Measurements from ENCODE around the gene AGPAT4. TPM values are rescaled to one million over a fixed set of nuclear protein-coding genes. Genes with fewer than 3 reads are reported as not detected.

The AGPAT4 gene
- polyA plus RNA-seq, 1 of the 3 experiments (the other 2 are of a cell fraction), result 3.9 TPM

DNA sequence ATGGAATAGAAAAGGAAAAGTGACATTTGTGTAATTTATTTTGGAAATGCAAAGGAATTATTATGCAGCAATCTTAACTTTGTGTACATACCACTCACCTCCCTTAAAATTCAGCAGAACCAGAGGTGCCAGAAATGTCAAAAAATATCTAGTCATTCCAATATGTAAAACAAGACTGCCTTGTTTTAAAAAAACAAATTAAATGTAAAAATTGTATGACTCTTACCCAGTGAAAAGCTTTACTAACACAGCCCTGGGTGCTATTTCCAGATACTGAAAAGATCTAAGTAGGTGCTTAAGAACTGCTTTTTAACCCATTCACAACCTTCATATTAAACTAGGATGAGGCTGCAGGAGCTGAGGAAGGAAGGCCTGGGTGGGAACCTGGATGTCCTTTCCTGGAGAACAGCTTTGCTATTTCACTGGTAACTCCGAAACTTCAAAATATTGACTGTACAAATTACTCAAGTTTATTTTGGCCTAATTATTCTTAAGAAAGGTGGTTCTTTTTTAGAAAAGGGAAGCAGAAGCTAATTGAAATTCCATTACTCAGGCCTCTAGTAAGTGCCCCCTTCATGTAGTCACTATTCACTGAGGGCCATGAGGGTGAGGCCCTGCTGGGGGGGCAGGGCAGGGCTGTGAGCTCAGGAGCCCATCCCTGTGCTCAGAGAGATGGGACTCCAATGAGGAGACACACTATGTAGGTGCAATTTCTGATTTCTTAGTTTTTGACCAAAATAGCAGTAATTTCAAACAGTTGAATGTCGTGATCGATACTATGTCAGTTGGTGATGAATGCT, 142.7 kb downstream of the AGPAT4 start:
- ChIA-PET CTCF (interaction anchor here (0.6 to 1.1 kb wide), 2 partner anchors 151 to 224 kb away, joined by 3 read pairs; no protein-coding TSS in a partner anchor), POLR2A (no interaction called here)
- 98% methylated on average over 3 of the region's 3 CpGs for WGBS (ENCODE audit: low lambda C conversion rate)

More for the DNA sequence above, 142.7 kb downstream of the AGPAT4 start:
- H3K9ac ChIP-seq, result no peak overlapping the region
- H3F3A ChIP-seq (replicated peaks; ENCODE audit: insufficient read depth), result no peaks in the 10 kb centered on the region
- no peaks in the 10 kb centered on the region for H4K20me1 ChIP-seq (ENCODE audit: insufficient read depth)
- no peak overlapping the region for H3K27ac ChIP-seq (ENCODE audit: low read depth in 2 of 2, low read length in 1 of 2)
- peaks cover 15 to 17% of the 10 kb centered on the region in 2 experiments for H3K36me3 ChIP-seq (replicated peaks in 1 of 2; ENCODE audit: control insufficient read depth in 1 of 2, insufficient read depth in 2 of 2, low read length in 1 of 2)
- H2AFZ ChIP-seq (ENCODE audit: low read depth), result no peak overlapping the region
- no peaks in the 10 kb centered on the region for H3K79me2 ChIP-seq (ENCODE audit: insufficient read depth)
- H3K9me3 ChIP-seq, result no peaks in the 10 kb centered on the region
- H3K9me2 ChIP-seq, result no peaks in the 10 kb centered on the region
- H3K4me1 ChIP-seq (ENCODE audit: control insufficient read depth in 1 of 2, insufficient read depth in 2 of 2, low read depth in 1 of 2, low read length in 1 of 2), result no peaks in the 10 kb centered on the region
- no peak overlapping the region for H3K4me3 ChIP-seq (ENCODE audit: low read depth in 2 of 2, low read length in 1 of 2)
- H3K4me2 ChIP-seq, result no peak overlapping the region
- H3K27me3 ChIP-seq (ENCODE audit: insufficient read depth), result no peaks in the 10 kb centered on the region
- DNase-seq, result no peak
- TF ChIP-seq EZH2phosphoT487 (IDR thresholded peaks at IDR 0.05; ENCODE audit: borderline replicate concordance, low read depth) (no peak), RCOR1 (IDR thresholded peaks at IDR 0.05; ENCODE audit: low read length) (no peak), GABPA (IDR thresholded peaks at IDR 0.05; ENCODE audit: low read depth) (no peak), RFX5 (IDR thresholded peaks at IDR 0.05; ENCODE audit: low read length) (no peak), TAF1 (IDR thresholded peaks at IDR 0.05; ENCODE audit: borderline replicate concordance, low read depth, low read length) (no peak), RXRA (IDR thresholded peaks at IDR 0.05; ENCODE audit: borderline replicate concordance, low read depth) (no peak), RAD21 (IDR thresholded peaks at IDR 0.05; ENCODE audit: low read length) (no peak)
- TF ChIP-seq, protein P1, sequence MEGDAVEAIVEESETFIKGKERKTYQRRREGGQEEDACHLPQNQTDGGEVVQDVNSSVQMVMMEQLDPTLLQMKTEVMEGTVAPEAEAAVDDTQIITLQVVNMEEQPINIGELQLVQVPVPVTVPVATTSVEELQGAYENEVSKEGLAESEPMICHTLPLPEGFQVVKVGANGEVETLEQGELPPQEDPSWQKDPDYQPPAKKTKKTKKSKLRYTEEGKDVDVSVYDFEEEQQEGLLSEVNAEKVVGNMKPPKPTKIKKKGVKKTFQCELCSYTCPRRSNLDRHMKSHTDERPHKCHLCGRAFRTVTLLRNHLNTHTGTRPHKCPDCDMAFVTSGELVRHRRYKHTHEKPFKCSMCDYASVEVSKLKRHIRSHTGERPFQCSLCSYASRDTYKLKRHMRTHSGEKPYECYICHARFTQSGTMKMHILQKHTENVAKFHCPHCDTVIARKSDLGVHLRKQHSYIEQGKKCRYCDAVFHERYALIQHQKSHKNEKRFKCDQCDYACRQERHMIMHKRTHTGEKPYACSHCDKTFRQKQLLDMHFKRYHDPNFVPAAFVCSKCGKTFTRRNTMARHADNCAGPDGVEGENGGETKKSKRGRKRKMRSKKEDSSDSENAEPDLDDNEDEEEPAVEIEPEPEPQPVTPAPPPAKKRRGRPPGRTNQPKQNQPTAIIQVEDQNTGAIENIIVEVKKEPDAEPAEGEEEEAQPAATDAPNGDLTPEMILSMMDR (IDR thresholded peaks at IDR 0.05), result no peak
- TF ChIP-seq, protein P2, sequence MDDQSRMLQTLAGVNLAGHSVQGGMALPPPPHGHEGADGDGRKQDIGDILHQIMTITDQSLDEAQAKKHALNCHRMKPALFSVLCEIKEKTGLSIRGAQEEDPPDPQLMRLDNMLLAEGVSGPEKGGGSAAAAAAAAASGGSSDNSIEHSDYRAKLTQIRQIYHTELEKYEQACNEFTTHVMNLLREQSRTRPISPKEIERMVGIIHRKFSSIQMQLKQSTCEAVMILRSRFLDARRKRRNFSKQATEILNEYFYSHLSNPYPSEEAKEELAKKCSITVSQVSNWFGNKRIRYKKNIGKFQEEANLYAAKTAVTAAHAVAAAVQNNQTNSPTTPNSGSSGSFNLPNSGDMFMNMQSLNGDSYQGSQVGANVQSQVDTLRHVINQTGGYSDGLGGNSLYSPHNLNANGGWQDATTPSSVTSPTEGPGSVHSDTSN (IDR thresholded peaks at IDR 0.05), result no peak
- TF ChIP-seq, protein P3, sequence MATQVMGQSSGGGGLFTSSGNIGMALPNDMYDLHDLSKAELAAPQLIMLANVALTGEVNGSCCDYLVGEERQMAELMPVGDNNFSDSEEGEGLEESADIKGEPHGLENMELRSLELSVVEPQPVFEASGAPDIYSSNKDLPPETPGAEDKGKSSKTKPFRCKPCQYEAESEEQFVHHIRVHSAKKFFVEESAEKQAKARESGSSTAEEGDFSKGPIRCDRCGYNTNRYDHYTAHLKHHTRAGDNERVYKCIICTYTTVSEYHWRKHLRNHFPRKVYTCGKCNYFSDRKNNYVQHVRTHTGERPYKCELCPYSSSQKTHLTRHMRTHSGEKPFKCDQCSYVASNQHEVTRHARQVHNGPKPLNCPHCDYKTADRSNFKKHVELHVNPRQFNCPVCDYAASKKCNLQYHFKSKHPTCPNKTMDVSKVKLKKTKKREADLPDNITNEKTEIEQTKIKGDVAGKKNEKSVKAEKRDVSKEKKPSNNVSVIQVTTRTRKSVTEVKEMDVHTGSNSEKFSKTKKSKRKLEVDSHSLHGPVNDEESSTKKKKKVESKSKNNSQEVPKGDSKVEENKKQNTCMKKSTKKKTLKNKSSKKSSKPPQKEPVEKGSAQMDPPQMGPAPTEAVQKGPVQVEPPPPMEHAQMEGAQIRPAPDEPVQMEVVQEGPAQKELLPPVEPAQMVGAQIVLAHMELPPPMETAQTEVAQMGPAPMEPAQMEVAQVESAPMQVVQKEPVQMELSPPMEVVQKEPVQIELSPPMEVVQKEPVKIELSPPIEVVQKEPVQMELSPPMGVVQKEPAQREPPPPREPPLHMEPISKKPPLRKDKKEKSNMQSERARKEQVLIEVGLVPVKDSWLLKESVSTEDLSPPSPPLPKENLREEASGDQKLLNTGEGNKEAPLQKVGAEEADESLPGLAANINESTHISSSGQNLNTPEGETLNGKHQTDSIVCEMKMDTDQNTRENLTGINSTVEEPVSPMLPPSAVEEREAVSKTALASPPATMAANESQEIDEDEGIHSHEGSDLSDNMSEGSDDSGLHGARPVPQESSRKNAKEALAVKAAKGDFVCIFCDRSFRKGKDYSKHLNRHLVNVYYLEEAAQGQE (IDR thresholded peaks at IDR 0.05; ENCODE audit: low read depth, low read length), result no peak
- TF ChIP-seq, protein P4, sequence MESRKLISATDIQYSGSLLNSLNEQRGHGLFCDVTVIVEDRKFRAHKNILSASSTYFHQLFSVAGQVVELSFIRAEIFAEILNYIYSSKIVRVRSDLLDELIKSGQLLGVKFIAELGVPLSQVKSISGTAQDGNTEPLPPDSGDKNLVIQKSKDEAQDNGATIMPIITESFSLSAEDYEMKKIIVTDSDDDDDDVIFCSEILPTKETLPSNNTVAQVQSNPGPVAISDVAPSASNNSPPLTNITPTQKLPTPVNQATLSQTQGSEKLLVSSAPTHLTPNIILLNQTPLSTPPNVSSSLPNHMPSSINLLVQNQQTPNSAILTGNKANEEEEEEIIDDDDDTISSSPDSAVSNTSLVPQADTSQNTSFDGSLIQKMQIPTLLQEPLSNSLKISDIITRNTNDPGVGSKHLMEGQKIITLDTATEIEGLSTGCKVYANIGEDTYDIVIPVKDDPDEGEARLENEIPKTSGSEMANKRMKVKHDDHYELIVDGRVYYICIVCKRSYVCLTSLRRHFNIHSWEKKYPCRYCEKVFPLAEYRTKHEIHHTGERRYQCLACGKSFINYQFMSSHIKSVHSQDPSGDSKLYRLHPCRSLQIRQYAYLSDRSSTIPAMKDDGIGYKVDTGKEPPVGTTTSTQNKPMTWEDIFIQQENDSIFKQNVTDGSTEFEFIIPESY (IDR thresholded peaks at IDR 0.05; ENCODE audit: borderline replicate concordance, low read depth), result no peak
- TF ChIP-seq, protein P5, sequence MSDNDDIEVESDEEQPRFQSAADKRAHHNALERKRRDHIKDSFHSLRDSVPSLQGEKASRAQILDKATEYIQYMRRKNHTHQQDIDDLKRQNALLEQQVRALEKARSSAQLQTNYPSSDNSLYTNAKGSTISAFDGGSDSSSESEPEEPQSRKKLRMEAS (IDR thresholded peaks at IDR 0.05; ENCODE audit: low read depth), result no peak
- TF ChIP-seq, protein P6, sequence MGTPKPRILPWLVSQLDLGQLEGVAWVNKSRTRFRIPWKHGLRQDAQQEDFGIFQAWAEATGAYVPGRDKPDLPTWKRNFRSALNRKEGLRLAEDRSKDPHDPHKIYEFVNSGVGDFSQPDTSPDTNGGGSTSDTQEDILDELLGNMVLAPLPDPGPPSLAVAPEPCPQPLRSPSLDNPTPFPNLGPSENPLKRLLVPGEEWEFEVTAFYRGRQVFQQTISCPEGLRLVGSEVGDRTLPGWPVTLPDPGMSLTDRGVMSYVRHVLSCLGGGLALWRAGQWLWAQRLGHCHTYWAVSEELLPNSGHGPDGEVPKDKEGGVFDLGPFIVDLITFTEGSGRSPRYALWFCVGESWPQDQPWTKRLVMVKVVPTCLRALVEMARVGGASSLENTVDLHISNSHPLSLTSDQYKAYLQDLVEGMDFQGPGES (IDR thresholded peaks at IDR 0.05; ENCODE audit: low read depth, low read length), result no peak
- TF ChIP-seq, protein P7, sequence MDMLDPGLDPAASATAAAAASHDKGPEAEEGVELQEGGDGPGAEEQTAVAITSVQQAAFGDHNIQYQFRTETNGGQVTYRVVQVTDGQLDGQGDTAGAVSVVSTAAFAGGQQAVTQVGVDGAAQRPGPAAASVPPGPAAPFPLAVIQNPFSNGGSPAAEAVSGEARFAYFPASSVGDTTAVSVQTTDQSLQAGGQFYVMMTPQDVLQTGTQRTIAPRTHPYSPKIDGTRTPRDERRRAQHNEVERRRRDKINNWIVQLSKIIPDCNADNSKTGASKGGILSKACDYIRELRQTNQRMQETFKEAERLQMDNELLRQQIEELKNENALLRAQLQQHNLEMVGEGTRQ (IDR thresholded peaks at IDR 0.05; ENCODE audit: borderline replicate concordance, low read depth, low read length), result no peak
